Activated naive CD4-positive, alpha-beta T cell (primary cell): ENCODE measurements around the gene SDK1.

ENCODE experiments used
- DNase-seq, 4 experiments: peaks; one replicate each; lab custom pipeline; 2025; lab: John Stamatoyannopoulos, UW

SDK1 gene

DNA sequence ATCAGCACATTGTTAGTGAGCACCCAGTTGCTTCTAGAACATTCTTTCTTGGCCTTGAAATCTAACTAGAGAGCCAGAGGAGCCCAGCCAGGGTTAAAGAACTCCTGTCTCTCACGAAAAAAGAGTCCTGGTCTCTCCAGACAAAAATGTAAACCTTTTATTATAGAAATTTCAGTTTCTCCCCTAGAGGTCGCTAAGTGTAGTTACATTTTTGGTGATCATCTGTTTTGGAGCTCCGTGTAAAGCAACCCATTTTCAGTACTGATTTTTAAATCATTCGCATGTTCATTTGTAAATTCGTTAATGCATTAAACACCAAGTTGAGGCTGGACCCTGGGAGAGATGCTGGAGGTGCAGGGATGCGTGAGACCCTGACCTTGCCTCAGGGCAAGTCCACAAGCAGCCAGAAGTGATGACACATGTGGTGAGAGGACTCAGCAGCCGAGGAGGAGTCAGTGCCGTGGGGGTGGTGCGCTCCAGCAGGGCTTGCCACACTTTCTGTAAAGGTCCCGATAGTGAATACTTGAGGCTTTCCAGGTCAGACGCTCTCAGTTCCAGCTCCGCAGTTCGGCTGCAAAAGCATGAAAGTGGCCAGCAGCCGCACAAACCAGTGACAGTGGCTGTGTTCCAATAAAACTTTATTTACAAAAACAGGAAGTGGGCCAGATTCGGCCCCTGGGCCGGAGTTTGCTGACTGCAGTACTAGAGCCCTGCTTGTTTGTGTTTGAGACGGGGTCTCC is 802.5 kb downstream of the SDK1 start:
- no peak for DNase-seq

DNA sequence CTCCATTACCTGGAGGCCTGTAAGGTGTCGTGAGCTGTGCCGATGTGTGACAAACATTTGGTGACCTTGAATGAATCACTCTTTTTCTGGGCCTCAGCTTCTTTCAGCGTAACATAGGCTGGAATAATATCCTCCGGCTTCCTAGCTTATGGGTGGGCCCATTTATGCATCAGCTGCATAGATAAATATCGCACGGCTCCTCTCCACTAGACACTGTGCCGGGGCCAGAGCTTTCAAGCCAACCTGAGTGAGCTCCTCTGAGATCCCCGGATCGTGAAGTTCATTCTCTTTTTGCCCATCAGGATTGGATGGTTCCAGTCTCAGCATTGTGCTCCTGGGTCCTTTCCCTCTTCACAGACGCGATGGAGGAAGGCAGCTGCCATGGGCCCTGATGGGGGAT is 806.8 kb downstream of the SDK1 start:
- no peak for DNase-seq

DNA sequence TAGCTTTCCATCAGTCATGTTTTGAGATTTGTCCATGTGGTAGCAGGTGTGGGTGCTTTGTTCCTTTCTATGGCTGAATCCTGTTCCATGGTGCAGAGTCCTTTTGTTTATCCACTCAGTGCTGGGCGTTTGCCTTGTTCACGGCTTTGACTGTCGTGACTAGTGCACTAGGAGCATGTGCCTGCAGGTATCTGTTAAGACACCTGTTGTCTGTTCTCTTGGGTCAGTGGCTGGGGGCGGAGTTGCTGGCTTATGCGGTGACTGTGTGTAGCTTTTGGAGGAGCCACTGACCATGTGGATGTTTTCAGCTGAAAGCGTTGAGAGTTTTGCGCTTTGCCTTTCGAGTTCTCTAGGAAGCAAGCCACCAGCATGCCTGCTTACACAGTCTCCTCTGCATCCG is 807.9 kb downstream of the SDK1 start:
- DNase-seq = no peak

DNA sequence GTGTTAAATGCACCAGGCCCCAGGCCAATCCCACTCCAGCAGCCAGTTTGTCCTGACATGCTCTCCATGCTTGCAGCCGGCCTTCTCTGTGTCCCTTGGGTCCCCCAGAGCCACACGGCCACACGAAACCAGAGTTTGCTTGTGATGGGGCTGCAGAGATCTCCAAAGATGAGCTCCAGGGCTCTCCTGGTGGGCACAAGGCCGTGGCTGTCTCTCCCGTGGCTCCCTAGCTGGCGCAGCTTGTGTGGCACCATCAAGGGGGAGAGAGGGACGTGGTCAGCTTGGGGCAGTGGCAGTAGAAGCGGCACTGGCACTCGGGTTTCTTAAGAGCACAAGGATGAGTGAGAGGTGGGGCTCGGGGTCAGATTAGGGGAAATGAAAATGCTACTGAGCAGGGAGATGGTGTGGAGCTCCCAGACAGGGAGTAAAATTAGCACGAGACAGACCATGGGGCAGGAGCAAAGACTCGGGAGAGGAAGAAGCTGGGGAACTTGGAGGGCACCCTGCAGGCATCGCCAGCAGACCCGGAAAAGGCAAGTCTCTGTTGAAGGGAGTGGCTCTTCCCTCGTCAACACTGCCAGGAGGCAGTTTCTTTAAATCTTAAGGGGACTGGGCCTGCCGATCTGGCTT is 808.5 kb downstream of the SDK1 start:
- no peak for DNase-seq

DNA sequence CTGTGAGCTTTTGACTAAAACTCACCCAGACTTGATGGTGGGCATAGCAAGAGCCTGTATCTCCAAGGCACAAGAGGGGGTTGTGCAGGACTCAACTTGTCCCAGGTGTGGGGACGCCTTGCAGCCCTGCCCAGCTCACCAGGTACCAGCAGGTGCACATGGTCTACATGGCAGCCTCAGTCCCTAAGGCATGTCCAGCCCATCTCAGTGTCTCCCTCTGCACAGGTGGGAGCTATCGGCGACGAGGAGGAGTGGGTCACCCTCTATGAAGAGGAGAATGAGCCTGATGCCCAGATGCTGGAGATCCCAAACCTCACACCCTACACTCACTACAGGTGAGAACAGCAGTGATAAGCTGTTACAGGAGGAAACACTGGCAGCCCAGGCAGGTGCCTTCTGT is 809.4 kb downstream of the SDK1 start:
- no peak for DNase-seq

- no peak for DNase-seq
Observed at GRCh38 chr7:4111166-4111565, 810.1 kb downstream of the SDK1 start.

DNA sequence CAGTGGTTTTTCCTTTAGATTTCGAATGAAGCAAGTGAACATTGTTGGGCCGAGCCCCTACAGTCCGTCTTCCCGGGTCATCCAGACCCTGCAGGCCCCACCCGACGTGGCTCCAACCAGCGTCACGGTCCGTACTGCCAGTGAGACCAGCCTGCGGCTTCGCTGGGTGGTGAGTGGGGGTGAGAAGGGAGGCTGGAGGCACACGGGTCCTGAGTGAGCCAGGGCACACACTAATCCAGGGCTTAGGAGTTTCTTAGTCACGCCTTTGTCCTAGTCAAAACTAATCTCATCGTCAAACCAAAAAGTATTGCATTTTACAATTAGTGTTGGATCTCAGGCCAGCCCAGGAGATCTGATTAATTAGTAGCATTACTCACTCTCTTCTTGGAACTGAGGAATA is 812.2 kb downstream of the SDK1 start:
- DNase-seq = no peak

- DNase-seq = no peak
Observed at GRCh38 chr7:4113976-4114375, 812.9 kb downstream of the SDK1 start.

DNA sequence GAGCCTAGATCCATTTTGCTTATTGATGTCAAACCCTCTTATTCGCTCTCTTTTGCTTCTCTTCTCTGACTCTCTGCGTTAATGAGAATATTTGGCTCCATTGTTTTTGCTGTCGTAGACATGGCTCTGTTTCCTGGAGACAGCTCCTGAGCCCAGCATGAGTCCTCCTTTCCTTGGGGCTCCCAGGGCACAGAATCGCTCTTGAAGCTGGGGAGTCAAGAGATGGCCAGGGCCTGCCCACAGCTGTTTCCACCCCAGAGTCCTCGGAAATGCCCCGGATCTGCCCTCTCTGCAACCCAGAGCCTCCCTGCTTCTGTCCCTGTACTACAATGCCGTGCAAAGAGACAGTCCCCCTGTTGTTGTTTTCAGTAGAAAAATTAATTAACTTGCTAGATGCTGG is 814.4 kb downstream of the SDK1 start:
- no peak for DNase-seq

- no peak for DNase-seq
Observed at GRCh38 chr7:4115941-4116610, 815.0 kb downstream of the SDK1 start.

GRCh38 chr7:4119848-4120247 is 818.8 kb downstream of the SDK1 start:
- no peak for DNase-seq

DNA sequence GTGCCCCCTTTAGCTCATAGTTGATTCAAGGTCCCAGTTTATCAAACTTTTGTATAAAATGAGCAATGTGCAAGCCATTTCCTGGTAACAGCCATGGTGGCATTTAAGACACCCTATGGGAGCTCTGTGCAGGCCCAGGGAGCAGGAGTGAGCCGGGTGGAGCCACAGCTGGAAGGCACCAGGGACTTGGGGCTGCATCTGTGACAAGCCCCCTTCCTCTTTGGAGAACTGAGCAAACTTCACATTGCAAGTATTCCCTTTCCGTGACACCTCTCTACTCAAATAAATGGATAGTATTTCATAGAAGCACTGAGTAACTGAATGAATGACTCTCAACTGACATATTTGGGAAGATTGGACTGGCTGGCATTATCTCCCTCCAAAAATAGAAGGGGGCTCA is 822.3 kb downstream of the SDK1 start:
- no peak for DNase-seq

- DNase-seq = no peak
Observed at GRCh38 chr7:4123823-4124222, 822.8 kb downstream of the SDK1 start.

DNA sequence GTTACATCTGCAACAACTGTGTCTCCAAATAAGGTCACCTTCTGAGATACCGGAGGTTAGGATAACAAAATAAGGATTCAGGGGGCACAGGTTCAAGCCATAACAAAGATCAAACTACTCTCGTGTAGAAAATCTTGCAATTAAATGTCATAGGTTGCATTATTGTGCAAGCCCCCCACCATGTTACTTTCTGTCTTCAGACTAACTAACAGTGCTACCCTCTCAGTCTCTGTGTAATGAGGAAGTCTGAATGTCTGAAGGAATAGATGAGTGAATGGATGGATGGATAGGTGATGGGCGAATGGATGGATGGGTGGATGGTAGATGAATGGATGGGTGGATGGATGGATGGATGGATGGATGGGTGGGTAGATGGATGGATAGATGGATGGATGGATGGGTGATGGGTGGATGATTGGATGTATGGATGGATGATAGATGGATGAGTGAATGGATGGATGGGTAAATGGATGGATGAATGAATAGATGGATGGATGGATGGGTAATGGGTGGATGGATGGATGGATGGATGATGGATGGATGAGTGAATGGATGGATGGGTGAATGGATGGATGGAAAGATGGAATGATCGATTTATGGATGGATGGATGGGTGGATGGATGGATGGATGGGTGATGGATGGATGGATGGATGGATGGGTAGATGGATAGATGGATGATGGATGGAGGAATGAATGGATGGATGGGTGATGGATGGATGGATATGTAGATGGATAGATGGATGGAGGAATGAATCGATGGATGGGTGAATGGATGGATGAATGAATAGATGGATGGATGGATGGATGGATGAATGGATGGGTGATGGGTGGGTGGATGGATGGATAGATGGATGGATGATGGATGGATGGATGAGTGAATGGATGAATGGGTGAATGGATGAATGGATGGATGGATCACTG is 823.8 kb downstream of the SDK1 start:
- DNase-seq = no peak

DNA sequence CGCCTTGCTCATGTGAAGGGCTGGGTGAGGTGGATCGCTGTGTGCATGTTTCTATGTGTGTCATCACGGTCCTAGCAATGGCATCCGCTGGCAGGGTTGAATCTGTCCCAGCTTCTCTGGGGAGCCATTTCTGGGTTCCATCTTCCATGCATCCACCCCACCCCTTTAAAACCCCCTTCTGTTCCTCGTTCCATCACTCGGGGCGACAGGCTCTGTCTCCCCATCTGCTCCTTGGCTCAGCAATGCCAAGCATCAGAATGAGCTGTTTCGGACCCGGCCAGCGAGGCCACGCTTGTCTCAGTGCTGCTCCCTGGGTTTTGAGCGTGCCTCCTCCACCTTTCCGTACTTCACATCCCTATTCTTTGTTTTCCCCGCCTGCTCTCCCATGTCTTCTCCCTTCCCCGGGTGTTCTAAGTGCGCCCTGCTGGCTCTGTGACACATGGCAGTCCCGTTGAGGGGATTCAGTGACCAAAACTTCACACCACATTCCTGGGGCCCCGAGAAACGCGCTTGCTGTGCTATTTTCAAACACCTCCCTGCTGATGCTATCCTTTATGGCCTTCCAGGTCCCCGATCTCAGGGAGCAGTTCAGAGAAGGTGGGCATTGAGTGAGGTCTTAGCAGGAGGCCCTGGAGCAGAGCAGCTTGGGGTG is 827.0 kb downstream of the SDK1 start:
- DNase-seq = no peak

DNA sequence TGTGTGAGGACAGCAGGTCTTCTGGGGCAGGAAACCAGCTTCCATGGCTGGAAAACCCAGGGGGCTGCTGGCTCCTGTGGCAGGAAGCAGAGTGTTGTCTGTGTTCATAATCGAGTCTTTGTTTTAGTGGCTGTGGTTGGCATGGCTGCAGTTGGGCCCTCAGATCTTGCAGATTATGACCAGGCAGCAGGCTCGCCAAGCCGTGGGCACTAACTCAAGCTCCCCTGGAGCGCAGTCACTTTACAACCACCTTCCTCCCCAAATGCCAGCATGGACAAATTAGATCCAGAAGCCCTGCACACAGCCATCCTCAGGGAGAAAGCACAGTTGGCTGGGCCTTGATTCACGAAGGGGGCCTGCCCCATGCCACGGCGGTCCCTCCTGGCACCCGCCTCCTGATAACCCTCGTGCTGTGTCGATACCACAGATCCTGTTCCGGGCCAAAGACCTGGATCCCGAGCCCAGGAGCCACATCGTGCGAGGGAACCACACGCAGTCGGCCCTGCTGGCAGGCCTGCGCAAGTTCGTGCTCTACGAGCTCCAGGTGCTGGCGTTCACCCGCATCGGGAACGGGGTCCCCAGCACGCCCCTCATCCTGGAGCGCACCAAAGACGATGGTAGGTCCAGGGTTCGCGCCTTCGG is 828.5 kb downstream of the SDK1 start:
- no peak for DNase-seq

DNA sequence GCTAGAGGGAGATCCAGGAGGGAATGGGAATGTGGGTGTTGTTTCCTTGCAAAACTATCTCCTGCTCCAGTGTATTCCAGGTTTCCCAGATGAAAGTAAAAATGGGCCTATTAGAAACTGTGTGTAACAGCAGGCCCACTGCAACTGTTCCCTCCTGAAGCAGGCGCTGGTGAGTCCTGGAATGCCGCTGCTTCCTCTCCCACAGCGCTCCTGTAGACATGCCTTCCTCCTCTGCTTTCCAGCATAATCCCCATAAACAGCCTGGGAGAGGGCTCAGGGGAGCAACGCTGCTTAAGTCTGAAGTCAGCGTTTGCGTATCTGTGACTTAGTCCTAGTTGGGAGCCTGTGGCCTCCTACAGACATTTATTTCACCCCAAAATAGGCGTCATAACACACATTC is 830.0 kb downstream of the SDK1 start:
- DNase-seq = no peak

GRCh38 chr7:4132221-4132620 is 831.2 kb downstream of the SDK1 start:
- DNase-seq = no peak

DNA sequence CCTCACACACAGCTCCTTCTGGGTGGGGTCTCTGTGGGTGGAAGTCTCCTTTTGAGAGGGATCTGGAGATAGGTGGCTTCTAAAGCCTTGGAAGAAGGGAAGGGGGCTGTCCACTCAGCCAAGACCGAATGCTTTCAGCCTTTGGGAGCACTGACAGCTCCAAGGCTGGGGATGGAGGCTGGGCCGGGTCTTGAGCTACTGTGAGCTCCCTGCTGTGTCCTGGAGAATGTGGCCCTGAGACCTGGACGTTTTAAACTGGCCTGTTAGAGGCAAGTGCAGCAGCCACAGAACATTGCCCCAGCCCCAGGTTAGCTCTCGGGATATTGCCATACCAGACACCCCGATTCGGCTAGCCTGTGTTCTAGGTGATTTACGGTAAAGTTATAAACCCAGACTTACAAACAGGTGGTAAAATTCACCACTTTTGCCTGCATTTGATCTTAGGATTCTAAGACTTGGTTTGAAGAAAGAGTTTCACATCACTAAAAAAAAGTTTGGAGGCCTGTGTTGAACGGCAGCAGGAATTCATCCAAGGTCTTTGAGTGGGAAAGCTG is 832.5 kb downstream of the SDK1 start:
- no peak for DNase-seq

- DNase-seq = no peak
Observed at GRCh38 chr7:4134204-4134603, 833.2 kb downstream of the SDK1 start.

DNA sequence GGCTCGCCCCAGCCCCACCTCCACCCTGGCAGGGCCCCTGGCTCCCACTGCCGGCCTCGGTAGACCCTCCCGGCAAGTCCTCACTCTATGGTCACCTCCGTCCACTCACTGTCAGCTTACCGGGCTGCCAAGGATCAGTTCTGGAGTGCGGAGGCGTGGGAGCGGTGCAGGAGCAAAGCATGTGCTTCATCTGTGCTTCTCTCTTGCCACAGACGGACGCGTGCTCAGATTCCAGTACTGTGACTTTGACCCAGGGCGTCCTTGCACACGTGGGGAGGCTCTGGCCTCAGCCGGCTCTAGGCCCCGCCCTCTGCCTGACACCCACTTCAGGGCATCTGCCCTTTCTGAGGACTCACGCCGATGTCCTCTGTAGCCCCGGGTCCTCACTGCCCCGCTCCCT is 833.6 kb downstream of the SDK1 start:
- no peak for DNase-seq
